Measurements from ENCODE around the gene MRPL53. TPM values are rescaled to one million over a fixed set of nuclear protein-coding genes. Genes with fewer than 3 reads are reported as not detected.
A peak's percentile ranks its signal among the peaks of the same experiment; 100 is the strongest.

MRPL53 gene
- total and polyA plus RNA-seq, 9 of the 15 experiments (the other 6 are each of a cell fraction or from before 2014, with no cell fraction given) = 11.5 to 87.9 (median 41.1) TPM

GRCh38 chr2:74502720-74503505, 30.4 kb upstream of the MRPL53 start (continued):
- TF ChIP-seq TRIM25 (IDR thresholded peaks at IDR 0.05; ENCODE audit: borderline replicate concordance) (no peak), ETV5 (CRISPR knock-in tag; IDR thresholded peaks at IDR 0.05; ENCODE audit: low read depth) (peak; percentile 92), RBM17 (IDR thresholded peaks at IDR 0.05; ENCODE audit: borderline replicate concordance, low read depth, low read length) (no peak), BRF2 (IDR thresholded peaks at IDR 0.05; ENCODE audit: borderline replicate concordance, insufficient read depth, insufficient read length) (no peak), GABPB1 (CRISPR knock-in tag; IDR thresholded peaks at IDR 0.05) (peak; percentile 43), CBFB (CRISPR knock-in tag; IDR thresholded peaks at IDR 0.05) (0 out of 2 replicates have a peak, but pooled peaks have one; percentile 35), ZNF274 (IDR thresholded peaks at IDR 0.05; ENCODE audit: borderline replicate concordance, low read depth, low read length) (no peak), PHB (CRISPR knock-in tag; IDR thresholded peaks at IDR 0.05) (peak; percentile 64; the same call in 1 of the 2 replicates), TAF15 (IDR thresholded peaks at IDR 0.05; ENCODE audit: low read depth, low read length) (no peak), POLR2B (IDR thresholded peaks at IDR 0.05; ENCODE audit: low read depth, partially characterized antibody) (no peak), MITF (IDR thresholded peaks at IDR 0.05) (peak; percentile 91), L3MBTL2 (IDR thresholded peaks at IDR 0.05) (peak; percentile 89), SREBF2 (CRISPR knock-in tag; IDR thresholded peaks at IDR 0.05) (no peak), PHF8 (IDR thresholded peaks at IDR 0.05; ENCODE audit: borderline replicate concordance, low read length) (peak; percentile 66; the same call in 1 of the 2 replicates), SOX6 (IDR thresholded peaks at IDR 0.05) (peak; percentile 43; the same call in 1 of the 2 replicates), NBN (IDR thresholded peaks at IDR 0.05; ENCODE audit: low read depth) (0 out of 2 replicates have a peak, but pooled peaks have one; percentile 20), MIER1 (IDR thresholded peaks at IDR 0.05; ENCODE audit: low read depth) (no peak), HMGN3 (IDR thresholded peaks at IDR 0.05; ENCODE audit: borderline replicate concordance, extremely low read depth, insufficient read length, low read depth, low read length) (peak; percentile 94), SRF (CRISPR knock-in tag; IDR thresholded peaks at IDR 0.05) (0 out of 4 replicates have a peak, but pooled peaks of 1 of the 2 experiments have one; percentile 39), TCF7 (IDR thresholded peaks at IDR 0.05; ENCODE audit: borderline replicate concordance) (no peak), STAT5A (IDR thresholded peaks at IDR 0.05; ENCODE audit: borderline replicate concordance, low read length) (no peak), SMARCE1 (IDR thresholded peaks at IDR 0.05) (peak; percentile 76), CBX8 (IDR thresholded peaks at IDR 0.05; ENCODE audit: borderline replicate concordance, extremely low read depth, low read depth, low read length, poor library complexity, severe bottlenecking) (no peak), ARNT (IDR thresholded peaks at IDR 0.05) (0 out of 4 replicates have a peak, but pooled peaks of 1 of the 2 experiments have one; percentile 18), POLR2AphosphoS2 (IDR thresholded peaks at IDR 0.05; ENCODE audit: low read length) (no peak)
